AG09309 (cell line): Measurements from ENCODE around the gene HSPBP1.
"Not testable (repeated sequence)": the region's sequence is repeated elsewhere in the genome, so short reads cannot be mapped to it uniquely, and the experiment has no call there.

Experiments
- DNase-seq: peaks from one replicate; pipeline ENCODE4 v3.0.0-alpha.2; 2010; ENCODE audit warnings: low read depth
- H3K4me3 ChIP-seq: 2 replicates; pipeline ENCODE4 v1.5.1; 2011; ENCODE audit warnings: mild to moderate bottlenecking, low read depth, low read length, moderate library complexity; ENCODE audit not compliant: control insufficient read depth
- TF ChIP-seq, protein P1 (sequence below): IDR thresholded peaks from 2 replicates; pipeline ENCODE4 v1.5.1; 2011; ENCODE audit warnings: mild to moderate bottlenecking, low read depth, low read length, inconsistent platforms; ENCODE audit not compliant: insufficient read depth, control insufficient read depth; ENCODE audit errors: missing control alignments

The HSPBP1 gene

GRCh38 chr19:55226788-55227187 lies 53.1 kb downstream of the HSPBP1 start:
- TF ChIP-seq, protein P1, sequence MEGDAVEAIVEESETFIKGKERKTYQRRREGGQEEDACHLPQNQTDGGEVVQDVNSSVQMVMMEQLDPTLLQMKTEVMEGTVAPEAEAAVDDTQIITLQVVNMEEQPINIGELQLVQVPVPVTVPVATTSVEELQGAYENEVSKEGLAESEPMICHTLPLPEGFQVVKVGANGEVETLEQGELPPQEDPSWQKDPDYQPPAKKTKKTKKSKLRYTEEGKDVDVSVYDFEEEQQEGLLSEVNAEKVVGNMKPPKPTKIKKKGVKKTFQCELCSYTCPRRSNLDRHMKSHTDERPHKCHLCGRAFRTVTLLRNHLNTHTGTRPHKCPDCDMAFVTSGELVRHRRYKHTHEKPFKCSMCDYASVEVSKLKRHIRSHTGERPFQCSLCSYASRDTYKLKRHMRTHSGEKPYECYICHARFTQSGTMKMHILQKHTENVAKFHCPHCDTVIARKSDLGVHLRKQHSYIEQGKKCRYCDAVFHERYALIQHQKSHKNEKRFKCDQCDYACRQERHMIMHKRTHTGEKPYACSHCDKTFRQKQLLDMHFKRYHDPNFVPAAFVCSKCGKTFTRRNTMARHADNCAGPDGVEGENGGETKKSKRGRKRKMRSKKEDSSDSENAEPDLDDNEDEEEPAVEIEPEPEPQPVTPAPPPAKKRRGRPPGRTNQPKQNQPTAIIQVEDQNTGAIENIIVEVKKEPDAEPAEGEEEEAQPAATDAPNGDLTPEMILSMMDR = no peak
- no peak for DNase-seq
- no peak overlapping the region for H3K4me3 ChIP-seq

- DNase-seq = no peak
- TF ChIP-seq, protein P1 = no peak
- H3K4me3 ChIP-seq = no peak overlapping the region
These were observed 53.6 kb downstream of the HSPBP1 start for GRCh38 chr19:55226273-55226672.

DNA sequence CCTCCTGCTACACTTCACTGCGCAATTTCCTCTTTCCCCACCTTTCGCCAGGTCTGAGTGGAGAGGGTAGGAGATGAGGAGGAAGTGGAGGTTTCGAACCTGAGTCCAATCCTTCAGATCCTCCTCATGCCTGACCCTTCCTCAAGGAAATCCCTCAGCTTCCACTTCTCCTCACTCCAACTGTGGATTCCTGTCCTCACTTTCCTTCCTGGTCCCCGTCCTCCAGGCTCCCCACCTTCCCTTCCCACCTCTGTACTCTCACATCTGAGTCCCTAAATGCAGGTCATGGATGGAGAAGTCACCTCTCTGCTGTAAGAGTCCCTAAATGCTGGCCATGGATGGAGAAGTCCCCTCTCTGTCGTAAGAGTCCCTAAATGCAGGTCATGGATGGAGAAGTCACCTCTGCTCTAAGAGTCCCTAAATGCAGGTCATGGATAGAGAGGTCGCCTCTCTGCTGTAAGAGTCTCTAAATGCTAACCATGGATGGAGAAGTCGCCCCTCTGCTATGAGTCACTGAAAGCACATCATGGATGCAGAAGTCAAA lies 54.4 kb downstream of the HSPBP1 start:
- H3K4me3 ChIP-seq = no peak overlapping the region
- DNase-seq = no peak
- TF ChIP-seq, protein P1 = no peak

DNA sequence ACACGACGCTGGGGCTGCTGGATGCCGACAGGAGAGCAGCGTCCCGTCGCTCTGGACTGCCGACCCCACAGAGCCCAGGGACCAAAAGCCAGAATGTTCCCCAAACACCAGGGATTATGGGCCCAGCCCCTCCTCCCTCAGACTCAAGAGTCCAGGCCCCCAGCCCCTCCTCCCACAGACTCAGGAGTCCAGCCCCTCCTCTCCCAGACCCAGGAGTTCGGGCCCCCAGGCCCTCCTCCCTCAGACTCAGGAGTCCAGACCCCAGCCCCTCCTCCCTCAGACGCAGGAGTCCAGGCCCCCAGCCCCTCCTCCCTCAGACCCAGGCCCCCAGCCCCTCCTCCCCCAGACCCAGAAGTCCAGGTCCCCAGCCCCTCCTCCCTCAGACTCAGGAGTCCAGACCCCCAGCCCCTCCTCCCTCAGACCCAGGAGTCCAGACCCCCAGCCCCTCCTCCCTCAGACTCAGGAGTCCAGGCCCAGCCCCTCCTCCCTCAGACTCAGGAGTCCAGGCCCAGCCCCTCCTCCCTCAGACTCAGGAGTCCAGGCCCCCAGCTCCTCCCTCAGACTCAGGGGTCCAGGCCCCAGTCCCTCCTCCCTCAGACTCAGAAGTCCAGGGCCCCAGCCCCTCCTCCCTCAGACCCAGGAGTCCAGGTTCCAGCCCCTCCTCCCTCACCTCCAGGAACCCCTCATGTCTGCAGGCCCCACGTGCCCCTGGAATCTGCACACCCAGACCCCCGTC lies 55.1 kb downstream of the HSPBP1 start:
- DNase-seq, H3K4me3 ChIP-seq: not testable (repeated sequence)

- no peak overlapping the region for H3K4me3 ChIP-seq
- TF ChIP-seq, protein P1 = no peak
- DNase-seq = no peak
These were observed 55.8 kb downstream of the HSPBP1 start for GRCh38 chr19:55224038-55224665.

GRCh38 chr19:55223291-55224037 lies 56.4 kb downstream of the HSPBP1 start:
- no peak overlapping the region for H3K4me3 ChIP-seq
- TF ChIP-seq, protein P1 = no peak
- no peak for DNase-seq
